CD4-positive, alpha-beta memory T cell (primary cell): Measurements from ENCODE around the gene HAVCR2. TPM values are rescaled to one million over a fixed set of nuclear protein-coding genes. Genes with fewer than 3 reads are reported as not detected.

Experiments
- CTCF ChIA-PET: fragments of 350-600 bp; sonication (Branson Sonifier 250); formaldehyde crosslinking; loops from one replicate; lab custom pipeline; 2021; ENCODE audit warnings: inconsistent platforms; ENCODE audit not compliant: partially characterized antibody; lab: Charles Lee
- POLR2A ChIA-PET: fragments of 350-600 bp; sonication (Branson Sonifier 250); formaldehyde crosslinking; loops from one replicate; lab custom pipeline; 2021; ENCODE audit not compliant: partially characterized antibody; lab: Charles Lee
- DNase-seq, 5 donors: peaks; one replicate each; pipeline versions ENCODE4 v3.0.0 to v3.0.0-alpha.2; 2020 to 2022; ENCODE audit warnings: mixed read lengths in 1 of 5
- H3K27ac ChIP-seq: one replicate; pipeline ENCODE4 v1.7.0; 2013; ENCODE audit warnings: low read depth, low read length
- H3K27me3 ChIP-seq: 2 replicates; pipeline ENCODE4 v1.7.0; 2013; ENCODE audit warnings: mild to moderate bottlenecking, low read length, moderate library complexity; ENCODE audit not compliant: insufficient read depth
- H3K36me3 ChIP-seq: 2 replicates; pipeline ENCODE4 v1.7.0; 2013; ENCODE audit warnings: mild to moderate bottlenecking, low read length, moderate library complexity; ENCODE audit not compliant: insufficient read depth
- H3K4me1 ChIP-seq: 2 replicates; pipeline ENCODE4 v1.7.0; 2013; ENCODE audit warnings: mild to moderate bottlenecking, low read length, moderate library complexity; ENCODE audit not compliant: insufficient read depth
- H3K4me3 ChIP-seq, 2 donors: one replicate each; pipeline ENCODE4 v1.7.0; 2013; ENCODE audit warnings: low read length in 2 of 2, mild to moderate bottlenecking in 1 of 2
- H3K9me3 ChIP-seq, 2 donors: one replicate each; pipeline ENCODE4 v1.7.0; 2013; ENCODE audit warnings: low read length in 2 of 2, control low read depth in 1 of 2; ENCODE audit not compliant: control insufficient read depth in 1 of 2
- H3K27ac Mint-ChIP-seq, 7 donors: one replicate each; pipeline ENCODE4 v1.8.0; 2020 to 2021; ENCODE audit warnings: mixed read lengths in 7 of 7, mild to moderate bottlenecking in 6 of 7, inconsistent platforms in 3 of 7, moderate library complexity in 3 of 7
- H3K27me3 Mint-ChIP-seq, 2 donors: one replicate each; pipeline ENCODE4 v1.8.0; 2020 to 2021; ENCODE audit warnings: mixed read lengths in 2 of 2
- H3K36me3 Mint-ChIP-seq, 2 donors: one replicate each; pipeline ENCODE4 v1.8.0; 2020 to 2021; ENCODE audit warnings: mixed read lengths in 2 of 2, inconsistent platforms in 1 of 2, mild to moderate bottlenecking in 1 of 2
- H3K4me1 Mint-ChIP-seq, 4 donors: one replicate each; pipeline ENCODE4 v1.8.0; 2020 to 2021; ENCODE audit warnings: mixed read lengths in 4 of 4, mild to moderate bottlenecking in 1 of 4
- H3K4me3 Mint-ChIP-seq, 8 donors: one replicate each; pipeline ENCODE4 v1.8.0; 2020 to 2021; ENCODE audit warnings: mixed read lengths in 8 of 8, mild to moderate bottlenecking in 7 of 8, moderate library complexity in 6 of 8, inconsistent platforms in 3 of 8
- H3K9me3 Mint-ChIP-seq, 8 donors: one replicate each; pipeline ENCODE4 v1.8.0; 2020 to 2021; ENCODE audit warnings: mixed read lengths in 8 of 8, mild to moderate bottlenecking in 5 of 8, inconsistent platforms in 3 of 8, moderate library complexity in 1 of 8
- intact Hi-C: fragments of 100-400 bp; cut with micrococcal nuclease; formaldehyde crosslinking; loops from one replicate; pipeline ENCODE4 v1.15.1; 2023
- polyA plus RNA-seq, 2 donors: library from polyadenylated mRNA; unstranded; fragments of 300-500 nt; fragmentation: Illumina TruSeq; gene quantifications; one replicate each; pipeline ENCODE4 v1.2.3, GENCODE V29; 2021
- total RNA-seq, 2 experiments: library from RNA; stranded (reverse); gene quantifications; one replicate each; pipeline ENCODE4 v1.2.3, GENCODE V29; 2021

The HAVCR2 gene
- total and polyA plus RNA-seq, 4 experiments from 2014 or later = 2.7 to 8.4 (median 4.7) TPM

DNA sequence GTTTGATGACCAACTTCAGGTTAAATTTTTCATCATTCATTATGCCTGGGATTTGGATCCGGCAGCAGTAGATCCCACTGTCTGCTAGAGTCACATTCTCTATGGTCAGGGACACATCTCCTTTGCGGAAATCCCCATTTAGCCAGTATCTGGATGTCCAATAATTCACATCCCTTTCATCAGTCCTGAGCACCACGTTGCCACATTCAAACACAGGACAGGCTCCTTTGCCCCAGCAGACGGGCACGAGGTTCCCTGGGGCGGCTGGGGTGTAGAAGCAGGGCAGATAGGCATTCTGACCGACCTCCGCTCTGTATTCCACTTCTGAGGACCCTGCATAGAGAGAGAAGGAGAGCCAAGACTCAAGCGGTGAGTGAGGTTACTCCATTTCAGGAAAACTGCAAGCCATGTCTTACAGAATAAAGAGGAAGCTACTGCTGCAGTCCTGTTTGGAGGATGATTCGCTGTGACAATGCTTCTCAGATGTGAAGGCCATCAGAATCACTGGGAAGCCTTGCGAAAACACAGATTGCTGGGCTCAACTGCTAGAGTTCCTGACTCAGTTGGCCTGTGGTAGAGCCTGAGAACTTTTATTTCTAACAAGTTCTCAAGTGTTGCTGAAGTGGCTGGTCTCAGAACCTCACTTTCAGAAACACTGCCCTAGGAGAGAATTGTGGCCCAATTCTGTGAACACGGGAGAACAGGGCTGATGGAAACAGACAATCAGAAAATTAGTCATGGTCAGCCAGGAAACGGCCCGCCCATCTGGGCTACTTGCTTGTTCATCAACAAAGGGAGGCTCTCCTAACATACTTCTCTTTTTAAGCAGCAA, 2.0 kb downstream of the HAVCR2 start:
- Mint-ChIP-seq H3K27ac (peak overlapping the region in 3 of 7 donors; percentile 22 to 56 (median 36)), H3K27me3 (no peaks in the 10 kb centered on the region), H3K4me1 (peaks cover 17 to 49% (median 30%) of the 10 kb centered on the region in 4 donors), H3K36me3 (peaks cover 0 to 9% of the 10 kb centered on the region in 2 donors), H3K9me3 (no peaks in the 10 kb centered on the region), H3K4me3 (peak overlapping the region in 5 of 8 donors; percentile 32 to 61 (median 36))
- Histone ChIP-seq H3K36me3 (no peaks in the 10 kb centered on the region), H3K4me1 (peaks cover 27% of the 10 kb centered on the region), H3K27ac (no peak overlapping the region), H3K4me3 (no peak overlapping the region), H3K27me3 (no peaks in the 10 kb centered on the region), H3K9me3 (no peaks in the 10 kb centered on the region)
- DNase-seq = no peak
- intact Hi-C loops = loop anchor here (5.0 kb wide), 1 partner anchor 55 kb away; no protein-coding TSS in a partner anchor
- POLR2A ChIA-PET = no interaction called here
- CTCF ChIA-PET = interaction anchor here (1.4 kb wide), 1 partner anchor 9 kb away, joined by 3 read pairs; no protein-coding TSS in a partner anchor

DNA sequence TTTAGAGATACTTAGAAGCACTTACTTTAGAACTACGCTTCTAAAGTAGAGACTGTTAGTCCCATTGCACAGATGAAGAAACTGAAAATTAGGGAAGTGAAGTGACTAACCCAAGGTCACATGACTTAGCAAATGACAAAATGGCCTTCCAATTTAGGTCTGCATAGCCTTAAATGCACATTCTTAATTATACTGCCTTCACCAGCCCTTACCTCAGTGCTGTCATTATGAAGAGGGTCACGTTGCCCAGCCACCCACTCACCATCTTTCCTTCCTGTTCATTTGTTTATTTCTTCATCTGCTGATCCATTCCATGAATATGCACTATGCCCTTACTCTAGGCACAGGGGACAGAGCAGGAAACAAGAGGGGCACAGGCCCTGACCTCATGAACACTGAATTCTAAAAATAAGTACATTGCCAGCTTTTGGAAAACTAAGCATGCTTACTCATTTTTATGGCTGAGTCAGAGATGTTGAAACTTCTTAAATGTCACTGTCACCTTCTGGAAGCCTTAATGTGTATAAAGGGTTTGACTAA, 8.6 kb downstream of the HAVCR2 start:
- DNase-seq = no peak
- H3K36me3 ChIP-seq = no peaks in the 10 kb centered on the region
- H3K4me3 ChIP-seq = no peak overlapping the region
- H3K27ac ChIP-seq = no peak overlapping the region
- ChIA-PET POLR2A (no interaction called here), CTCF (no interaction called here)
- H3K9me3 Mint-ChIP-seq = no peaks in the 10 kb centered on the region
- no peaks in the 10 kb centered on the region for H3K9me3 ChIP-seq
- H3K27me3 Mint-ChIP-seq = no peaks in the 10 kb centered on the region
- H3K4me1 ChIP-seq = no peaks in the 10 kb centered on the region
- H3K4me3 Mint-ChIP-seq = no peak overlapping the region
- H3K36me3 Mint-ChIP-seq = peaks cover 0 to 9% of the 10 kb centered on the region in 2 donors
- H3K27ac Mint-ChIP-seq = peak overlapping the region in 2 of 7 donors; percentile 36 to 49
- H3K4me1 Mint-ChIP-seq = peaks cover 0 to 2% (median 0%) of the 10 kb centered on the region in 4 donors
- intact Hi-C loops = no loop called here
- no peaks in the 10 kb centered on the region for H3K27me3 ChIP-seq

DNA sequence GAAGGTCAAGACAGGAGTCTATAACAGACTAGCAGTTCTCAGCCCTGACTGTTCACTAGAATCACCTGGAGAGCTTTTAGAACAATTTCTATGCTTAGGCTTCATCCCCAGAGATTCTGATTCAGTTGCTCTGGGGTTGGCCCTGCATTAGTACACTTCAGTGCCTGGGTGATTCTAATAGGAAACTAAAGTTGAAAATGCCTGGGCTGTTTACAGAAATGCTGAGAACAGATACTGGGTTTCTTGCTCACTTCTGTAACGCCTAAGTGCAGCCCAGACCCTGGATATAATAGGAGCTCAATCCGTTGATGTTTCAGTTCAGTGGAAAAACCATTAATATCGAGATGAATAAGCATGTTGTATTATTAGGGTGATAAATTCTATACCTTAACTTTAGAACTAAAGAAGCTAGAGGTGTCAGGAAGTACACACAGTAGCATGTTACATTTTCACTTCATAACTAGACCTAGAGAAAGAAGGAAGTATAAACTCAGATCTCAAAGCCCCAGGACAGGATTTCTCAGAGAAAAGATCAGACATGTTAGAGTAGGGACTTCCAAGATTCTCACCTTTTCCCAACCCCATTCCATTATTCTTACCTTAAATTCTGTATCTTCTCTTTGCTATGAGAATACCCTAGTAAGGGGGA, 20.4 kb downstream of the HAVCR2 start:
- Mint-ChIP-seq H3K4me1 (no peaks in the 10 kb centered on the region), H3K9me3 (peaks cover 0 to 1% (median 0%) of the 10 kb centered on the region in 8 donors), H3K27me3 (no peaks in the 10 kb centered on the region), H3K4me3 (no peak overlapping the region), H3K36me3 (peaks cover 6 to 13% of the 10 kb centered on the region in 2 donors), H3K27ac (peak overlapping the region in 1 of 7 donors; percentile 46)
- POLR2A ChIA-PET = no interaction called here
- H3K36me3 ChIP-seq = no peaks in the 10 kb centered on the region
- H3K27ac ChIP-seq = no peak overlapping the region
- no peaks in the 10 kb centered on the region for H3K9me3 ChIP-seq
- H3K4me3 ChIP-seq = no peak overlapping the region
- CTCF ChIA-PET = no interaction called here
- intact Hi-C loops = no loop called here
- H3K27me3 ChIP-seq = no peaks in the 10 kb centered on the region
- H3K4me1 ChIP-seq = no peaks in the 10 kb centered on the region
- DNase-seq = no peak

DNA sequence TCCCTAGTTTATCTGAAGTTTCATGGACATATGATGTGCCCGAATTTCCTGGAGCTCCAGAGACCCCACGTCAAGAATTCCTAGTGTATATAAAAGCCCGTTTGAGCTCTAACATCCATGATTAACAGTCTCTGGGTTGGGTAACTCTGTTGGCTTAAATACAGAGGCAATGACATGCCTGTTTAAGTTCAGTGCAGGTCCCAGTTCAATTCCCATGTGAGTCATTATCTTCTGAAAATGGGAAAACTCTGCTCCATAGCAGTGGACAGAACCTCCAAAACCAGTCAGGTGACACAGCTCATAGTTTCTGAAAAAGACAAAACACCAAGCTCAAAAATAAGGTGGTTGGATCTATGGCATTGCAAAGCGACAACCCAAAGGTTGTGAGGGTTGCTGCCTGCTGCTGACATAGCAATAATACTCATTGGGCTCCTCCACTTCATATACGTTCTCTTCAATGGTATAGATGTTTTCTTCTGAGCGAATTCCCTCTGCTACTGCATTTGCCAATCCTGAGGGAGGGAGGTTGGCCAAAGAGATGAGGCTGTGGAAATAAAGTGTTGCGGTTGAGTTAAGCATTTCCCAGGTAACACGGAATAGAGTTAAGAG, 22.0 kb downstream of the HAVCR2 start:
- H3K36me3 Mint-ChIP-seq = peaks cover 6 to 13% of the 10 kb centered on the region in 2 donors
- CTCF ChIA-PET = no interaction called here
- H3K27ac Mint-ChIP-seq = no peak overlapping the region
- H3K27ac ChIP-seq = no peak overlapping the region
- H3K9me3 ChIP-seq = no peaks in the 10 kb centered on the region
- no peaks in the 10 kb centered on the region for H3K4me1 ChIP-seq
- no peak overlapping the region for H3K4me3 ChIP-seq
- no peaks in the 10 kb centered on the region for H3K27me3 Mint-ChIP-seq
- POLR2A ChIA-PET = no interaction called here
- no peaks in the 10 kb centered on the region for H3K4me1 Mint-ChIP-seq
- H3K4me3 Mint-ChIP-seq = no peak overlapping the region
- no peak for DNase-seq
- no peaks in the 10 kb centered on the region for H3K36me3 ChIP-seq
- H3K9me3 Mint-ChIP-seq = peaks cover 0 to 1% (median 0%) of the 10 kb centered on the region in 8 donors
- intact Hi-C loops = no loop called here
- no peaks in the 10 kb centered on the region for H3K27me3 ChIP-seq

DNA sequence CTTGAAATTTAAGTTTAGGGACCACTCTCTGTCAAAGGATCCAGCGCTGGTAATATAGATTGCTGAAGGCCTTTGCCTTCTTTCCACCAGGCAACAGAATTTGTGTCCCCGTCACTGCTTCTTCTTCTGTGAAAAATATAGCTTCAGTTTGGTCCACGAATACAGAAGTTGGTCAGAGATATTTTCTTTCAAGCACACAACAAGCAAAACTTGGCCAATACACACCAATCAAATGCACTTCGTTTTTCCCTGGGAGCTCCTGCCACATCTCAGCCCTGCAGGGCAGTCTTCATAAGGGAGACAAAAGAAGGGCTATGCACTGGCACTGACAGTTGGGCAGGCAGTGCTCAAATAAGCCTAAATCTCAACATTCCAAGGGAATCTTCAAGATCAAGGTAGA, 22.9 kb downstream of the HAVCR2 start:
- Mint-ChIP-seq H3K27me3 (no peaks in the 10 kb centered on the region), H3K9me3 (peaks cover 0 to 1% (median 0%) of the 10 kb centered on the region in 8 donors), H3K4me3 (no peak overlapping the region), H3K27ac (no peak overlapping the region), H3K36me3 (peaks cover 6 to 13% of the 10 kb centered on the region in 2 donors), H3K4me1 (no peaks in the 10 kb centered on the region)
- Histone ChIP-seq H3K27me3 (no peaks in the 10 kb centered on the region), H3K36me3 (no peaks in the 10 kb centered on the region), H3K9me3 (no peaks in the 10 kb centered on the region), H3K4me1 (no peaks in the 10 kb centered on the region), H3K27ac (no peak overlapping the region), H3K4me3 (no peak overlapping the region)
- no peak for DNase-seq
- intact Hi-C loops = no loop called here
- ChIA-PET POLR2A (no interaction called here), CTCF (no interaction called here)

DNA sequence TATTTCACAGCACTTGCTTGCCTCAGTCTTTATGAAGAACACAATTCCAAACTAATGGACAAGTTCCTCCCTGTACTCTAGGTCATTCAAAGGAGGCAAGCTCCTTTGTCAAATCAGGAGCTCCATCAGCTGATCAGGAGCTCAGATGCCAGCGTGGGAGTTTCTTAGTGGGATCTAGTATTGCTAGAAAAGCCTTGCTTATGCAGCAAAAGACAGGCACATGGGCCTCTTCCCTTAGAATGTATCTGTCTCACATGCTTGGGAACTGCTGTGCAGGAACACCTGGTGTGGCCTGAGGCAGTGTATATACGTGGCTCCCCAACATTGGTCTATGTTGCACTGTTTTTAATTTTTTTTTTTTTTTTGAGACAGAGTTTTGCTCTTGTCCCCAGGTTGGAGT, 28.6 kb downstream of the HAVCR2 start:
- intact Hi-C loops = no loop called here
- no peaks in the 10 kb centered on the region for H3K9me3 Mint-ChIP-seq
- H3K4me1 Mint-ChIP-seq = no peaks in the 10 kb centered on the region
- H3K4me1 ChIP-seq = no peaks in the 10 kb centered on the region
- ChIA-PET POLR2A (no interaction called here), CTCF (no interaction called here)
- H3K36me3 ChIP-seq = no peaks in the 10 kb centered on the region
- no peak overlapping the region for H3K4me3 Mint-ChIP-seq
- H3K27ac Mint-ChIP-seq = no peak overlapping the region
- no peaks in the 10 kb centered on the region for H3K27me3 ChIP-seq
- no peak overlapping the region for H3K27ac ChIP-seq
- no peaks in the 10 kb centered on the region for H3K36me3 Mint-ChIP-seq
- H3K27me3 Mint-ChIP-seq = no peaks in the 10 kb centered on the region
- no peak overlapping the region for H3K4me3 ChIP-seq
- DNase-seq = no peak
- H3K9me3 ChIP-seq = no peaks in the 10 kb centered on the region

DNA sequence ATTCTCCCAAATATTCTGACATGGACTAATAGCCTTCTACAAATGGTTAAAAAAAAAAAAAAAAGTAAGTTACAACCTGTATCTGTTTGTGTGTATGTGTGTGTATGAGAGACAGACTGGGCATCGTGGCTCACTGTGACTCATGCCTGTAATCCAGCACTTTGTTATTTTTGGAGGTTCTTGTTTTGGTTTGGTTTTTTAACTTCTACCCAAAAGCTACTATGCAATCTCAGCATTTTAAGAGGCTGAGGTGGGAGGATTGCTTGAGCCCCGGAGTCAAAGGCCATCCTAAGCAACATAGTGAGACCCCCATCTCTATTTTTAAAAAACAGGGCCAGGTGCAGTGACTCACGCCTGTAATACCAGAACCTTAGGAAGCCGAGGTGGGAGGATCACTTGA, 32.3 kb downstream of the HAVCR2 start:
- Histone ChIP-seq H3K4me3 (no peak overlapping the region), H3K27me3 (no peaks in the 10 kb centered on the region), H3K27ac (no peak overlapping the region), H3K36me3 (no peaks in the 10 kb centered on the region), H3K9me3 (no peaks in the 10 kb centered on the region), H3K4me1 (no peaks in the 10 kb centered on the region)
- CTCF ChIA-PET = no interaction called here
- DNase-seq = no peak
- Mint-ChIP-seq H3K9me3 (peaks cover 0 to 2% (median 0%) of the 10 kb centered on the region in 8 donors), H3K27ac (peak overlapping the region in 1 of 7 donors; percentile 12), H3K36me3 (no peaks in the 10 kb centered on the region), H3K4me1 (no peaks in the 10 kb centered on the region), H3K4me3 (no peak overlapping the region), H3K27me3 (no peaks in the 10 kb centered on the region)
- POLR2A ChIA-PET = no interaction called here
- intact Hi-C loops = no loop called here
